Neural cell (in vitro differentiated cells): Measurements from ENCODE around the gene HDAC4. TPM values are rescaled to one million over a fixed set of nuclear protein-coding genes. Genes with fewer than 3 reads are reported as not detected.

Experiments used
- H2AFZ ChIP-seq: fragments of 200-600, 300-800 bp; sonication (generic), shearing (Covaris generic); 2 replicates; pipeline ENCODE4 v1.6.0; 2014; ENCODE audit warnings: low read depth, mild to moderate bottlenecking, antibody characterized with exemption, low read length, moderate library complexity
- H3F3A ChIP-seq: fragments of 200-600 bp; shearing (Covaris generic); 2 replicates; pipeline ENCODE4 v1.6.1; 2016; ENCODE audit warnings: mild to moderate bottlenecking, moderate library complexity, mixed read lengths, antibody characterized with exemption, low read length; ENCODE audit not compliant: insufficient read depth, poor library complexity, severe bottlenecking
- H3K27ac ChIP-seq: fragments of 200-600, 300-800 bp; sonication (generic), shearing (Covaris generic); 2 replicates; pipeline ENCODE4 v1.5.1; 2014; ENCODE audit warnings: mild to moderate bottlenecking, low read length, moderate library complexity
- H3K27me3 ChIP-seq: fragments of 300-800, 200-600 bp; sonication (generic), shearing (Covaris generic); 2 replicates; pipeline ENCODE4 v1.6.0; 2014; ENCODE audit warnings: mild to moderate bottlenecking, low read depth, low read length, moderate library complexity; ENCODE audit not compliant: insufficient read depth
- H3K36me3 ChIP-seq: fragments of 300-800, 200-600 bp; sonication (generic), shearing (Covaris generic); 2 replicates; pipeline ENCODE4 v1.5.1; 2014; ENCODE audit warnings: mild to moderate bottlenecking, antibody characterized with exemption, low read length, moderate library complexity; ENCODE audit not compliant: insufficient read depth
- H3K4me2 ChIP-seq: fragments of 300-800, 200-600 bp; sonication (generic), shearing (Covaris generic); 2 replicates; pipeline ENCODE4 v1.6.0; 2014; ENCODE audit warnings: mild to moderate bottlenecking, low read length
- H3K4me3 ChIP-seq: fragments of 300-800, 200-600 bp; sonication (generic), shearing (Covaris generic); 2 replicates; pipeline ENCODE4 v1.5.1; 2014; ENCODE audit warnings: mild to moderate bottlenecking, low read length, moderate library complexity
- H3K79me2 ChIP-seq: fragments of 200-600 bp; shearing (Covaris generic); replicated peaks from 2 replicates; pipeline ENCODE4 v1.6.0; 2014; ENCODE audit warnings: mild to moderate bottlenecking, low read length, moderate library complexity; ENCODE audit not compliant: insufficient read depth
- H3K9ac ChIP-seq: fragments of 300-800, 200-600 bp; sonication (generic), shearing (Covaris generic); 2 replicates; pipeline ENCODE4 v1.6.1; 2016; ENCODE audit warnings: mild to moderate bottlenecking, low read length, mixed read lengths
- H3K9me2 ChIP-seq: fragments of 200-600 bp; shearing (Covaris generic); 2 replicates; pipeline ENCODE4 v1.6.1; 2016; ENCODE audit warnings: mild to moderate bottlenecking, low read length, mixed read lengths; ENCODE audit not compliant: insufficient read depth
- H3K9me3 ChIP-seq: fragments of 200-600, 300-800 bp; sonication (generic), shearing (Covaris generic); 2 replicates; pipeline ENCODE4 v1.6.1; 2016; ENCODE audit warnings: mild to moderate bottlenecking, mixed run types, low read length, moderate library complexity, mixed read lengths
- H4K20me1 ChIP-seq: fragments of 200-600 bp; shearing (Covaris generic); 2 replicates; pipeline ENCODE4 v1.6.1; 2016; ENCODE audit warnings: mild to moderate bottlenecking, mixed run types; ENCODE audit not compliant: insufficient read depth
- CTCF ChIP-seq: fragments of 450-650 bp; IDR thresholded peaks from 2 replicates; pipeline ENCODE4 v1.5.1; 2014; ENCODE audit warnings: antibody characterized with exemption, mild to moderate bottlenecking, moderate library complexity; ENCODE audit not compliant: poor library complexity, severe bottlenecking
- EP300 ChIP-seq: fragments of 450-650 bp; conservative IDR thresholded peaks from 2 replicates; pipeline ENCODE4 v1.6.1; 2014; ENCODE audit warnings: antibody characterized with exemption, mild to moderate bottlenecking, moderate library complexity; ENCODE audit not compliant: poor library complexity, severe bottlenecking
- EZH2 ChIP-seq: fragments of 200-600, 300-800 bp; shearing (Covaris generic), sonication (generic); IDR thresholded peaks from 2 replicates; pipeline ENCODE4 v1.6.1; 2014; ENCODE audit warnings: antibody characterized with exemption, low read length, borderline replicate concordance, mild to moderate bottlenecking; ENCODE audit not compliant: insufficient read depth, poor library complexity, severe bottlenecking
- MXI1 ChIP-seq: fragments of 450-650 bp; conservative IDR thresholded peaks from 2 replicates; pipeline ENCODE4 v1.6.1; 2014; ENCODE audit warnings: antibody characterized with exemption, mild to moderate bottlenecking; ENCODE audit not compliant: poor library complexity, severe bottlenecking
- POLR2AphosphoS5 ChIP-seq: IDR thresholded peaks from 2 replicates; pipeline ENCODE4 v1.6.1; 2012
- RAD21 ChIP-seq: fragments of 450-650 bp; conservative IDR thresholded peaks from 2 replicates; pipeline ENCODE4 v1.6.1; 2014; ENCODE audit warnings: antibody characterized with exemption, mild to moderate bottlenecking, moderate library complexity
- REST ChIP-seq: IDR thresholded peaks from 2 replicates; pipeline ENCODE4 v1.6.1; 2012; ENCODE audit warnings: borderline replicate concordance
- SMC3 ChIP-seq: fragments of 450-650 bp; conservative IDR thresholded peaks from 2 replicates; pipeline ENCODE4 v1.6.1; 2014; ENCODE audit warnings: antibody characterized with exemption, mild to moderate bottlenecking, moderate library complexity; ENCODE audit not compliant: poor library complexity
- TAF1 ChIP-seq: IDR thresholded peaks from 2 replicates; pipeline ENCODE4 v1.6.1; 2012; ENCODE audit warnings: low read depth
- polyA plus RNA-seq: library from polyadenylated mRNA; depleted of rRNA; stranded (reverse); fragments of >200 nt; gene quantifications from 2 replicates; pipeline ENCODE4 v1.2.3, GENCODE V29; 2014

HDAC4 gene
- polyA plus RNA-seq, 1 donor from 2014 or later, result 3.4 TPM

DNA sequence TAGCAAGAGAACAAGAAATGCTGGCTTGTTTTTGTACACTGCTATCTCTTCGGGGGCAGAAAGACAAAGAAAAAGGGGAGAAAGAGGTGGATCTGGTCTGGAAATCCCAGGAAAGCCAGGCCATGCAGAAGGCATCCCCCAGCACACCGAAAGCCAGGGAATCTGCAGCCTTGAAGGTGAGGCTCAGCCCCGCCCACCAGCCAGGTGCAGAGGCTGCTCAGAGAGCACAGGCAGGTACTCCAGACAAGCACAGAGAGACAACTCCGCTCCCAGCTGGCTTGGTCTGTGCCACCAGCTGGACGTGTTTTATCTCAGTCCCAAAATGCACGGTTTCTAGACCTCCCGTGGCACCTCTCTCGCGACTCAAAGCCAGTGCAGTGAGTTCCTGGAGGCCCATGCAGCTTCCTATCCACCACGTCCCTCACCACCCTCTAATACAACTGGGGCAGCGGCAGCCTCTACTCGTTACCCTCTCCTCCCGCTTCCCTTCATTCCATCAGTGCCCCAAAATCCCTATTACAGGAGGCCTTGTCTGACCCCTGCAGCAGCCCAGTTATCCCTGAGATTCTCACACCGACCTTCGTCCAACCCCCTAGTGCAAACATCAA lies 62.8 kb downstream of the HDAC4 start:
- Histone ChIP-seq H3K9me2 (no peaks in the 10 kb centered on the region), H3K27me3 (no peaks in the 10 kb centered on the region), H3F3A (no peaks in the 10 kb centered on the region), H3K9me3 (no peaks in the 10 kb centered on the region), H3K4me3 (no peak overlapping the region), H3K36me3 (no peaks in the 10 kb centered on the region), H3K79me2 (peaks cover 10% of the 10 kb centered on the region), H3K27ac (no peak overlapping the region), H3K4me2 (no peak overlapping the region), H2AFZ (no peak overlapping the region), H3K9ac (no peak overlapping the region), H4K20me1 (no peaks in the 10 kb centered on the region)
- no peak for TF ChIP-seq POLR2AphosphoS5
- TF ChIP-seq TAF1, result no peak
- no peak for TF ChIP-seq EZH2
- no peak for TF ChIP-seq CTCF
- TF ChIP-seq EP300, result no peak
- no peak for TF ChIP-seq SMC3
- no peak for TF ChIP-seq RAD21
- no peak for TF ChIP-seq MXI1
- no peak for TF ChIP-seq REST

DNA sequence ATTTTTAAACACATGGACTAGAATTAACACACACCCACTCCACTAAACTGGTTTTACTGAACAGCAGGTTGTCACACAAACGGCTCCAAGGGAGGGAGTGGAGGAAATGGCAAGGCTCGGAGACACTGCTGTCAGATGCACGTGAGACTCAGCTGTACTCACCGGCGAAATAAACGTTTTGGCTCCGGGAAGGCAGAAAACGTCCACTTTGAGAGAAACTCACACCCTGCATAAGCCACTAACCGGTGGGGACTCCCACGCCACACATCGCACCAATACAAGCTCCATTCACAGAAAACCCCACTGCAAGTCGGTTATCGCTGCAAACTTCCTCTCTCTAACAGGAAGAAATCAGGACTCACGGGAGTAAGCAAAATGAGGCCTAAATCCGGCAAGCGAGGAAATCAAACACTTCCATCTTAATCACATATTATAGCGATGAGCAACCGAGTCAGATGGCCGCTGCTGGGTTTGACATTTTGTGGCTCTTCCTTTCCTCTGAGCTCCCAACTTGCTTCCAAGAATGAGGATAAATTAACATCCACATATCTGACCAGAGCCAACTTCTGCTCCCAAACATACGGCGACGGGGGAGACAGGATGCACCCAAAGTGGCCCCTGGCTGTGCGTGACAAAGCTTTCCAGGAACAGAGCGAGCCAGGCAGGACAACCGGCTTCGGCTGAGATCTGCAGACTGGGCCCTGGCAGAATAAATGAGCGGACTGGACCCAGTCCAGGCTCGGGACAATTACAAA lies 63.5 kb downstream of the HDAC4 start:
- Histone ChIP-seq H3K4me2 (no peak overlapping the region), H3K9me2 (no peaks in the 10 kb centered on the region), H4K20me1 (no peaks in the 10 kb centered on the region), H3K27me3 (no peaks in the 10 kb centered on the region), H3K9me3 (no peaks in the 10 kb centered on the region), H3K9ac (no peak overlapping the region), H3K27ac (no peak overlapping the region), H2AFZ (no peak overlapping the region), H3F3A (no peaks in the 10 kb centered on the region), H3K4me3 (no peak overlapping the region), H3K36me3 (no peaks in the 10 kb centered on the region), H3K79me2 (peaks cover 10% of the 10 kb centered on the region)
- no peak for TF ChIP-seq EZH2
- no peak for TF ChIP-seq RAD21
- TF ChIP-seq POLR2AphosphoS5, result no peak
